Spleen (tissue), 11 donors: ENCODE results near the gene TSC22D1. TPM values are rescaled to one million over a fixed set of nuclear protein-coding genes. Genes with fewer than 3 reads are reported as not detected.

ENCODE experiments used
- DNase-seq: peaks from one replicate; pipeline ENCODE4 v3.0.0-alpha.2; 2020
- H3K27ac ChIP-seq, 8 donors: fragments of 200-600 bp; sonication (generic) in 7 of 8; 1 replicate in 4 of 8; 2 replicates in 4 of 8; pipeline versions ENCODE4 v1.5.0 to v1.8.0; 2016 to 2021; ENCODE audit warnings: inconsistent platforms in 4 of 8, mild to moderate bottlenecking in 4 of 8, moderate library complexity in 1 of 8
- H3K27me3 ChIP-seq, 7 donors: fragments of 200-600 bp; sonication (generic) in 6 of 7; replicated peaks in 1 of 7; 1 replicate in 4 of 7; 2 replicates in 3 of 7; pipeline versions ENCODE4 v1.5.0 to v1.8.0; 2016 to 2021; ENCODE audit warnings: inconsistent platforms in 3 of 7, mild to moderate bottlenecking in 1 of 7
- H3K36me3 ChIP-seq, 6 donors: fragments of 200-600 bp; sonication (generic) in 5 of 6; 1 replicate in 4 of 6; 2 replicates in 2 of 6; pipeline versions ENCODE4 v1.5.0 to v1.8.0; 2016 to 2021; ENCODE audit warnings: inconsistent platforms in 2 of 6
- H3K4me1 ChIP-seq, 6 donors: fragments of 200-600 bp; sonication (generic) in 5 of 6; 1 replicate in 3 of 6; 2 replicates in 3 of 6; pipeline versions ENCODE4 v1.5.0 to v1.8.0; 2016 to 2021; ENCODE audit warnings: inconsistent platforms in 3 of 6
- H3K4me3 ChIP-seq, 8 donors: fragments of 200-600 bp; sonication (generic) in 7 of 8; 1 replicate in 4 of 8; 2 replicates in 4 of 8; pipeline versions ENCODE4 v1.5.0 to v1.8.0; 2016 to 2021; ENCODE audit warnings: inconsistent platforms in 4 of 8, mild to moderate bottlenecking in 4 of 8, moderate library complexity in 2 of 8
- H3K9me3 ChIP-seq, 8 donors: fragments of 200-600 bp; sonication (generic) in 7 of 8; 1 replicate in 4 of 8; 2 replicates in 4 of 8; pipeline versions ENCODE4 v1.5.0 to v1.8.0; 2016 to 2021; ENCODE audit warnings: inconsistent platforms in 4 of 8
- POLR2A ChIP-seq, 3 donors: fragments of 450-650 bp; IDR thresholded peaks; one replicate each; pipeline ENCODE4 v1.5.1; 2017; ENCODE audit warnings: antibody characterized with exemption in 3 of 3, mild to moderate bottlenecking in 1 of 3
- POLR2AphosphoS5 ChIP-seq, 3 donors: sonication (generic); formaldehyde crosslinking; IDR thresholded peaks; one replicate each; pipeline ENCODE4 v1.5.1; 2017; ENCODE audit warnings: antibody characterized with exemption in 3 of 3
- WGBS, 5 donors: extraction: QIAGEN DNeasy Blood & Tissue Kit in 3 of 5; methylation state at CpG; one replicate each; pipeline versions ENCODE4 v1.1.5 to v1.1.7; 2013 to 2018; 5-methylcytosine and 5-hydroxymethylcytosine counted together
- intact Hi-C: fragments of 100-400 bp; cut with DNase I; formaldehyde crosslinking; loops from one replicate; pipeline ENCODE4 v1.15.0; 2023; ENCODE audit warnings: low total_unique reads
- polyA plus RNA-seq, 3 donors: library from polyadenylated mRNA; stranded (reverse); fragments of 200-250 nt; gene quantifications; one replicate each; pipeline ENCODE4 v1.2.1, GENCODE V29; 2013
- total RNA-seq, 7 donors: library from RNA; depleted of rRNA in 3 of 7; stranded (reverse); fragments of >200 nt in 3 of 7; fragmentation: NEBNext Ultra II Directional in 4 of 7; extraction: Animal tissue kit (Norgen Biotek cat#: 25700) in 4 of 7; gene quantifications; one replicate each; pipeline versions ENCODE4 v1.1.0 to v1.2.1, GENCODE V29; 2016 to 2021
- TF ChIP-seq, protein P1 (sequence below), 11 experiments: fragments of 200-600 bp in 7 of 11; fragments of 450-650 bp in 4 of 11; sonication (generic) in 4 of 11; IDR thresholded peaks in 8 of 11; conservative IDR thresholded peaks in 3 of 11; 1 replicate in 7 of 11; 2 replicates in 4 of 11; pipeline versions ENCODE4 v1.4.0 to v1.8.0; 2016 to 2021; ENCODE audit warnings: antibody characterized with exemption in 11 of 11, inconsistent platforms in 4 of 11, mild to moderate bottlenecking in 1 of 11
- donor health status: healthy with polysubstance abuse.
- donor health status: DM: no; HTN: no; CAD: no; lungs with moderate emphysema.
- donor health status: DM: no; HTN: no; CAD: no.
- donor health status: Bipolar disorder and iron deficiency.
- donor health status: healthy.
- donor health status: DM: no; HTN: no; CAD: no.
- donor health status: DM: yes; HTN: yes; CAD: no.

Gene TSC22D1
- total and polyA plus RNA-seq, 10 donors, result 14.3 to 66.3 (median 42.6) TPM

DNA sequence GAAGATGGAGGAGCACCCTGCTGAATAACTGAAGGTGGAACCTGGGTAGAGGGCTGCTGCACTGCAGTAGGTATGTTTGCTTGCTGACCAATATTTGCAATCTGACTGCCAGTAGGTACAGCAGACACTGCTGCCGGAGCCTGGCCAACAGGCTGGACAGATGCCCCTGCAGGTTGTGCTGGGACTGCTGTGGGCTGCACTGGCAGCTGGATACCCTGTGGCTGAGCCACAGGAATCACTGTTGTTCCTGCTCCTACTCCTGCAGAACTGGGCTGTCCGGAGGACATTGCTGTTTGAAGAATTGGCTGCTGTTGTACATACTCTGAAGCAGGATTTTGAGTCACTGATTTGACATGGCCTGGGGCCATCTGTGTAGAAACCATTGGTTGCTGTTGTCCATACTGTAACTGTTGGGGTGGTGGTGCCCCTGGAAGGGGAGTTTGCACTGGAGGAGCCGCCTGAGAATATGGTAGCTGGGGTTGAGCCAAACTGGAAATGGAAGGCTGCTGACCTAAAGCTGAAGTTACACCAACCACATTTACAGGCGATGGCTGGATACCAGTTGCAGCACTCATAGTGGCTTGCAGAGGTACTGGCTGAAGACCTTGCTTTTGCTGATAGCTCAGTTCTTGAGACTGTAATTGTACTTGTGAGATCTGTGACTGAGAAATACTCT lies 2.2 kb downstream of the TSC22D1 start:
- TF ChIP-seq, protein P1, sequence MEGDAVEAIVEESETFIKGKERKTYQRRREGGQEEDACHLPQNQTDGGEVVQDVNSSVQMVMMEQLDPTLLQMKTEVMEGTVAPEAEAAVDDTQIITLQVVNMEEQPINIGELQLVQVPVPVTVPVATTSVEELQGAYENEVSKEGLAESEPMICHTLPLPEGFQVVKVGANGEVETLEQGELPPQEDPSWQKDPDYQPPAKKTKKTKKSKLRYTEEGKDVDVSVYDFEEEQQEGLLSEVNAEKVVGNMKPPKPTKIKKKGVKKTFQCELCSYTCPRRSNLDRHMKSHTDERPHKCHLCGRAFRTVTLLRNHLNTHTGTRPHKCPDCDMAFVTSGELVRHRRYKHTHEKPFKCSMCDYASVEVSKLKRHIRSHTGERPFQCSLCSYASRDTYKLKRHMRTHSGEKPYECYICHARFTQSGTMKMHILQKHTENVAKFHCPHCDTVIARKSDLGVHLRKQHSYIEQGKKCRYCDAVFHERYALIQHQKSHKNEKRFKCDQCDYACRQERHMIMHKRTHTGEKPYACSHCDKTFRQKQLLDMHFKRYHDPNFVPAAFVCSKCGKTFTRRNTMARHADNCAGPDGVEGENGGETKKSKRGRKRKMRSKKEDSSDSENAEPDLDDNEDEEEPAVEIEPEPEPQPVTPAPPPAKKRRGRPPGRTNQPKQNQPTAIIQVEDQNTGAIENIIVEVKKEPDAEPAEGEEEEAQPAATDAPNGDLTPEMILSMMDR (IDR thresholded peaks at IDR 0.05 in 8 of 11, conservative IDR thresholded peaks at IDR 0.05 in 3 of 11), result peak in 3 of 11 experiments; percentile 5 to 11 (median 10)
- TF ChIP-seq POLR2A (IDR thresholded peaks at IDR 0.05), result no peak
- Histone ChIP-seq H3K4me3 (no peak overlapping the region), H3K4me1 (peaks cover 14 to 76% (median 42%) of the 10 kb centered on the region in 6 donors), H3K36me3 (peaks cover 0 to 5% (median 0%) of the 10 kb centered on the region in 6 donors), H3K27me3 (no peaks in the 10 kb centered on the region), H3K9me3 (no peaks in the 10 kb centered on the region), H3K27ac (no peak overlapping the region)
- intact Hi-C loops, result loop anchor here (10.0 kb wide), 2 partner anchors 89 to 341 kb away; no protein-coding TSS in a partner anchor
- 90 to 100% (median 93%) methylated on average over 3 to 4 of the region's 4 CpGs for WGBS, 5 donors
- no peak for DNase-seq

GRCh38 chr13:44573071-44573470 lies 3.1 kb downstream of the TSC22D1 start:
- H3K4me3 ChIP-seq, result no peak overlapping the region
- H3K27me3 ChIP-seq, result no peaks in the 10 kb centered on the region
- H3K9me3 ChIP-seq, result no peaks in the 10 kb centered on the region
- 90 to 96% (median 94%) methylated on average over 7 of the region's 7 CpGs for WGBS, 5 donors
- intact Hi-C loops, result loop anchor here (10.0 kb wide), 2 partner anchors 88 to 342 kb away; no protein-coding TSS in a partner anchor
- peaks cover 0 to 5% (median 0%) of the 10 kb centered on the region in 6 donors for H3K36me3 ChIP-seq
- DNase-seq, result no peak
- no peak overlapping the region for H3K27ac ChIP-seq
- peaks cover 14 to 68% (median 36%) of the 10 kb centered on the region in 6 donors for H3K4me1 ChIP-seq
- TF ChIP-seq, protein P1 (IDR thresholded peaks at IDR 0.05 in 8 of 11, conservative IDR thresholded peaks at IDR 0.05 in 3 of 11), result no peak
- TF ChIP-seq POLR2A (IDR thresholded peaks at IDR 0.05), result no peak
- TF ChIP-seq POLR2AphosphoS5 (IDR thresholded peaks at IDR 0.05), result no peak

DNA sequence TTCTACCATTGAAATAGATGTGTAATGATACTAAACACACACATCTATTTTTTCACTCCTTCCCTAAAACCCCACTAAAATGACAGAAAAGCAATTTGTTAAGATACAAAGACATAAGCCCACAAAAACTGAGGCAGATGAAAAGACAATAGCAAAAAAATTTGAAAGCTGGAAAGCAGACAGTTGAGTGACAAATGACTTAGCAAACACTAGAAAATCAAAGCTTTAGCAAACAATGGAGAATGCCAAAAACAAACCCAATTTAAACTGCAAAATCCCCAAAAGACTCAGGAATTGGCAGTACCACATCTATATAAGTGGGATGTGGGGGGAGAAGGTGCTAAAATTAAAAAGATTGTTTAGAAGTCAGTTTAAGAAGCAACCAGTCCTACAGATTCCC lies 9.5 kb downstream of the TSC22D1 start:
- TF ChIP-seq POLR2AphosphoS5 (IDR thresholded peaks at IDR 0.05), result no peak
- TF ChIP-seq POLR2A (IDR thresholded peaks at IDR 0.05), result no peak
- TF ChIP-seq, protein P1 (IDR thresholded peaks at IDR 0.05 in 8 of 11, conservative IDR thresholded peaks at IDR 0.05 in 3 of 11), result no peak
- intact Hi-C loops, result no loop called here

DNA sequence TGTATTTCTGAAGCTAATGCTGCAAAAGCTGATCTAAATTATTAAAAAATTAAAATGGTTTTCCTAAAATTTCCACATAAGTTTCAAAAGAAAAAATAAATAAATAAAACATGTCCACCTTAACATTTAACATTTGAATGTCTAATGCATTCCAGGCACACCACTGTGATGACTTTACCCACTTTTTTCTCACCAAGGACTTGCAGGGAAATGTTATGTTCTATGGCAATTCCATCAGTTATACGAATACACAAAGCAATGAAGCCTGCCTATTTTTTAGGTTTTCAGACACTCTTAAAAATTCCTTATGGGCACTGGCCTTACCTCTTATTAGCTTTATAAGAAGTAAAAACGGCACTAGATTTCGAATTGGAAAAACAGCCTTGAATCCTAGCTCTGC lies 10.2 kb downstream of the TSC22D1 start:
- 93 to 97% (median 93%) methylated on average over 3 of the region's 3 CpGs for WGBS, 5 donors
- intact Hi-C loops, result no loop called here
- DNase-seq, result no peak

More for the DNA sequence above, 9.5 kb downstream of the TSC22D1 start:
- Histone ChIP-seq H3K4me1 (peaks cover 0 to 16% (median 1%) of the 10 kb centered on the region in 6 donors), H3K27me3 (no peaks in the 10 kb centered on the region), H3K27ac (no peak overlapping the region), H3K4me3 (no peak overlapping the region), H3K9me3 (no peaks in the 10 kb centered on the region), H3K36me3 (no peaks in the 10 kb centered on the region)
- no peak for DNase-seq

More for the DNA sequence above, 10.2 kb downstream of the TSC22D1 start:
- Histone ChIP-seq H3K36me3 (no peaks in the 10 kb centered on the region), H3K9me3 (no peaks in the 10 kb centered on the region), H3K27me3 (no peaks in the 10 kb centered on the region), H3K4me3 (no peak overlapping the region), H3K27ac (no peak overlapping the region), H3K4me1 (peaks cover 0 to 10% (median 0%) of the 10 kb centered on the region in 6 donors)
- TF ChIP-seq POLR2AphosphoS5 (IDR thresholded peaks at IDR 0.05) (no peak), POLR2A (IDR thresholded peaks at IDR 0.05) (no peak)
- TF ChIP-seq, protein P1 (IDR thresholded peaks at IDR 0.05 in 8 of 11, conservative IDR thresholded peaks at IDR 0.05 in 3 of 11), result no peak
